ENCODE data around the gene NOL9.

DNA sequence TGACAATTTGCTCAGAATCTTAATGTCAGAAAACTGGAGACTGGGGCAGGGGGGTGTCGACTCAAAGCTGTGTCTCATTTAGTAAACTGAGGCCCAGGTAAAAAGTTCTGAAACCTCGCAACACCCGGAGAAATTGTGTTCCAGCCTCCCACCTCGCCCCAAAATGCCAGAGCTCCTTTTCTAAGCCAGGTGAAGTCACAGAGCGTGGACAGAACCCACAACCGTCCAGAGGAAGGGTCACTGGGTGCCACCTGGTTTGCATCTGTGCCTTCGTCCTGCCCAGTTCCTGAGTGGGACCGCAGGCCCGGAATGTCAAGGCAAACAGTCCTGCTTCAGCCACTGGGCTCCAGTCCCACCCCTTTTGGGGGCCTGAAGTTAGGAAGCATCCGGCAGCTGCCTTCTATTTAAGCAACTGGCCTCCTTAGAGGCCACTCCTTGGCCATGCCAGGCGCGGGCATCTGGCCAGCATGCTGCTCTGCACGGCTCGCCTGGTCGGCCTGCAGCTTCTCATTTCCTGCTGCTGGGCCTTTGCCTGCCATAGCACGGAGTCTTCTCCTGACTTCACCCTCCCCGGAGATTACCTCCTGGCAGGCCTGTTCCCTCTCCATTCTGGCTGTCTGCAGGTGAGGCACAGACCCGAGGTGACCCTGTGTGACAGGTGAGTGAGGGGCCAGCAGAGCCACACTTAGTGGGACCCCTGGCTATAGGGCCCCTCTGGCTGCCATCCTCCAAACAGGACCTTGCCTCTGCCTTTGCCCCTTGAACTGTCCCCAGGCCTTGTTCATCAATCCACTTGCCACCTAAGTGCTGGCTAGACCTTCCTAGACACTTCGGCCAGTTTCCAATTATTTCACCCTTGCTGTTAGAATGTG is 830 bp upstream of the NOL9 start, which contains the start of gene TAS1R1:
- TF ChIP-seq CTCF (conservative IDR thresholded peaks at IDR 0.05), result no peak
- no peak for TF ChIP-seq ZFX (IDR thresholded peaks at IDR 0.05)
